Stimulated activated memory B cell treated with anti-CD40 and anti-IgM and Interleukin-4, amounts not matched to agents 10 μg/mL and 1 μg/mL and 100 μg/mL, for 72 hours (primary cell): ENCODE data around the gene ACOT2.
"Not testable (repeated sequence)": the region's sequence is repeated elsewhere in the genome, so short reads cannot be mapped to it uniquely, and the experiment has no call there.

Experiments used
- ATAC-seq: fragments of 150-1000 bp; cut with Tn5 transposase; 2 replicates; pipeline ENCODE4 v1.10.0; 2021
- H3K27ac Mint-ChIP-seq: one replicate; pipeline ENCODE4 v1.8.0; 2022; ENCODE audit warnings: mild to moderate bottlenecking, mixed read lengths
- H3K27me3 Mint-ChIP-seq: one replicate; pipeline ENCODE4 v1.8.0; 2022; ENCODE audit warnings: mixed read lengths
- H3K36me3 Mint-ChIP-seq: one replicate; pipeline ENCODE4 v1.8.0; 2022; ENCODE audit warnings: mixed read lengths
- H3K4me1 Mint-ChIP-seq: one replicate; pipeline ENCODE4 v1.8.0; 2022; ENCODE audit warnings: mixed read lengths
- H3K4me3 Mint-ChIP-seq: one replicate; pipeline ENCODE4 v1.8.0; 2022; ENCODE audit warnings: mild to moderate bottlenecking, moderate library complexity, mixed read lengths
- H3K9me3 Mint-ChIP-seq: one replicate; pipeline ENCODE4 v1.8.0; 2022; ENCODE audit warnings: mixed read lengths

The ACOT2 gene

DNA sequence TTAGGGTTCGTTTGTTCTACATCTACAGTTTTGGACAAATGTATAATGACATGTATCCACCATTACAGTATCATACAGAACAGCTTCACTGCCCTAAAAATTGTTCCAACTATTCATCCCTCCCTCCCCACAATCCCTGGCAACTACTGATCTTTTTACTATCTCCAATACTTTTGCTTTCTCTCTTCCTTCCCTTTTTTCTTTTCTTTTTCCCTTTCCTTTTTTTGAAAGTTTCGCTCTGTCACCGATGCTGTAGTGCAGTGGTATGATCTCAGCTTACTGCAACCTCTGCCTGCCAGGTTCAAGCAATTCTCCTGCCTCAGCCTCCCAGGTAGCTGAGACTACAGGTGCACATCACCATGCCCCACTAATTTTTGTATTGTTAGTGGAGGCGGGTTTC lies 20.1 kb downstream of the ACOT2 start:
- Mint-ChIP-seq H3K36me3 (no peaks in the 10 kb centered on the region), H3K27ac (no peak overlapping the region), H3K9me3 (no peaks in the 10 kb centered on the region), H3K4me1 (peaks cover 19% of the 10 kb centered on the region), H3K4me3 (no peak overlapping the region), H3K27me3 (no peaks in the 10 kb centered on the region)
- no peak for ATAC-seq

DNA sequence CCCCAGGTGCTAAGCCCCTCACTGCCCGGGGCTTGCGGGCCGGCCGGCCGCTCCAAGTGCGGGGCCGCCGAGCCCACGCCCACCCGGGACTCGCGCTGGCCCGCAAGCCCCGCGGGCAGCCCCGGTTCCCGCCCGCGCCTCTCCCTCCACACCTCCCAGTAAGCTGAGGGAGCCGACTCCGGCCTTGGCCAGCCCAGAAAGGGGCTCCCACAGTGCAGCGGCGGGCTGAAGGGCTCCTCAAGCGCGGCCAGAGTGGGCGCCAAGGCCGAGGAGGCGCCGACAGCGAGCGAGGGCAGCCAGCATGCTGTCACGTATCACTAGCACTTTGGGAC lies 21.6 kb downstream of the ACOT2 start:
- not testable (repeated sequence) for H3K27me3 Mint-ChIP-seq, H3K36me3 Mint-ChIP-seq, H3K27ac Mint-ChIP-seq, ATAC-seq, H3K9me3 Mint-ChIP-seq
- peaks cover 19% of the 10 kb centered on the region for H3K4me1 Mint-ChIP-seq
- peak overlapping the region; percentile 74 for H3K4me3 Mint-ChIP-seq

DNA sequence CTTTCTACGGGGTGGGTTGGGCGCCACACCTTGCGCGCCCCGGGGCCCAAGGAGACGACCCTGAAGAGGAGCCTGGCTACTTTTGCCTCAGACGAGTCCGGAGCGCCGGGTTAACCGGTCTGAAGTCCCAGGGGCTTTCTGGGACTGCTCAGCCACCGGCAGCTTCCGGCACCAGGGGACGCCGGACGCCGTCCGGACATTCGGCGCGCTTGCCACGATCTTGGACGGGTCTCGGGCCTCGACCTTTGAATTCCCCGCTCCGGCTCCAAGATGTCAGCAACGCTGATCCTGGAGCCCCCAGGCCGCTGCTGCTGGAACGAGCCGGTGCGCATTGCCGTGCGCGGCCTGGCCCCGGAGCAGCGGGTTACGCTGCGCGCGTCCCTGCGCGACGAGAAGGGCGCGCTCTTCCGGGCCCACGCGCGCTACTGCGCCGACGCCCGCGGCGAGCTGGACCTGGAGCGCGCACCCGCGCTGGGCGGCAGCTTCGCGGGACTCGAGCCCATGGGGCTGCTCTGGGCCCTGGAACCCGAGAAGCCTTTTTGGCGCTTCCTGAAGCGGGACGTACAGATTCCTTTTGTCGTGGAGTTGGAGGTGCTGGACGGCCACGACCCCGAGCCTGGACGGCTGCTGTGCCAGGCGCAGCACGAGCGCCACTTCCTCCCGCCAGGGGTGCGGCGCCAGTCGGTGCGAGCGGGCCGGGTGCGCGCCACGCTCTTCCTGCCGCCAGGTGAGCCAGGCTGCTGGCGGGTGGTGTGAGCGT lies 22.9 kb downstream of the ACOT2 start, which contains the start of gene ACOT4:
Gene ACOT4, plus strand, starts transcription at position 184 of the 760 bp plus-strand sequence. Its CDS starts 87 bp downstream, at position 271.
- Mint-ChIP-seq H3K27ac (peak within 1 kb of the TSS; percentile 43), H3K9me3 (no peaks in the 10 kb centered on the region), H3K4me3 (peak within 1 kb of the TSS; percentile 74), H3K4me1 (peaks cover 19% of the 10 kb centered on the region), H3K36me3 (no peaks in the 10 kb centered on the region), H3K27me3 (no peaks in the 10 kb centered on the region)
- ATAC-seq = peak; percentile 90

DNA sequence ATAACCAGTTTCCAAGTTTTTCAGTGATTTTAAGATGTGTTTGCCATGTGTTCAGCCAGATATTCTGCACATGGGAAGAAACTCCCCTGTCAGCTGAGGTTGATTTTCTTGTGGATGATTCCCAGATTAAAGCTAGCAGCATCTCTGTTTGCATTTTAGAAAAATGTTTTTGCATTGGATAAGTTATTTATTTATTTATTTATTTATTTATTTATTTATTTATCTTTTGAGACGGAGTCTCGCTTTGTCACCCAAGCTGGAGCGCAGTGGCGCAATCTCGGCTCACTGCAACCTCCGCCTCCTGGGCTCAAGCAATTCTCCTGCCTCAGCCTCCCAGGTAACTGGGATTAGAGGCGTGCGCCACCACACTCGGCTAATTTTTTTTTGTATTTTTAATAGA lies 25.5 kb downstream of the ACOT2 start:
- Mint-ChIP-seq H3K27ac (no peak overlapping the region), H3K9me3 (no peaks in the 10 kb centered on the region), H3K27me3 (no peaks in the 10 kb centered on the region), H3K4me1 (peaks cover 19% of the 10 kb centered on the region), H3K4me3 (no peak overlapping the region), H3K36me3 (no peaks in the 10 kb centered on the region)
- ATAC-seq = no peak

DNA sequence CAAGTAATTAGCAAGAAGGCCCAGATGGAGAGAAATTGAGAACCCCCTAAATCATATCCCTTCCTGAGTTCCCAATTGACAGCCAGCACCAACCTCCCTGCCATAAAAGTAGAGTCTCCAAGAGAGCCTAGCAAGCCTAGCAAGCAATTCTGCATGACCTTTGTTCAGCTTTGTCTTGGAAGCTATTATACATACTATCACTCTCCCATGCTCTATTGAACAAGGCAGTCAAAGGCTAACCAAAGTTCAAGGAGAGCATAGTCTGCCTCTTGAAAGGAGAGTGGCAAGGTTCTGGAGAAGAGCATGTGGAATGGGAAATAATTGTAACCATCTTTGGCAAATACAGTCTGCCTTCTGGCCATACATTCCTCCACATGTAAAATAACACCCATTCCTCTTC lies 30.5 kb downstream of the ACOT2 start:
- Mint-ChIP-seq H3K27ac (no peak overlapping the region), H3K27me3 (no peaks in the 10 kb centered on the region), H3K36me3 (no peaks in the 10 kb centered on the region), H3K9me3 (no peaks in the 10 kb centered on the region), H3K4me1 (no peaks in the 10 kb centered on the region), H3K4me3 (no peak overlapping the region)
- ATAC-seq = no peak

DNA sequence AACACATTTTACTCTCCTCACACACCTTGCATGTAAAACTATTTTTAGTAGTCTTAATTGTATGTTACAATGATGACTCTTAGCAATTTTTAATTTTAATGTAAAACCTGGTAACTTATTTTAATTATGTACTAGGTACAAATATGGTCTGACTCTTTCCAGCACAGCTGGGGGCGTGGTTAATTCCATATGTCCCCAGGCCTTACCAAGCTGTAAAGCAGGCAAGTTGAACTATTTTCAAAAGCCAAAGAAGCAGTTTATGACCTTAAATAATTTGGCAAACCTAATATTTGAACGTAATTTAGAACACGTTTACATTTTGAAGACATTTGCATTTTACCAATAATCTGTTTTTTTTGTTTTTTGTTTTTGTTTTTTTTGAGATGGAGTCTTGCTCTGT lies 34.0 kb downstream of the ACOT2 start:
- H3K4me3 Mint-ChIP-seq = no peak overlapping the region
- no peaks in the 10 kb centered on the region for H3K27me3 Mint-ChIP-seq
- H3K36me3 Mint-ChIP-seq = no peaks in the 10 kb centered on the region
- no peaks in the 10 kb centered on the region for H3K4me1 Mint-ChIP-seq
- no peak for ATAC-seq
- H3K27ac Mint-ChIP-seq = no peak overlapping the region
- H3K9me3 Mint-ChIP-seq = no peaks in the 10 kb centered on the region

DNA sequence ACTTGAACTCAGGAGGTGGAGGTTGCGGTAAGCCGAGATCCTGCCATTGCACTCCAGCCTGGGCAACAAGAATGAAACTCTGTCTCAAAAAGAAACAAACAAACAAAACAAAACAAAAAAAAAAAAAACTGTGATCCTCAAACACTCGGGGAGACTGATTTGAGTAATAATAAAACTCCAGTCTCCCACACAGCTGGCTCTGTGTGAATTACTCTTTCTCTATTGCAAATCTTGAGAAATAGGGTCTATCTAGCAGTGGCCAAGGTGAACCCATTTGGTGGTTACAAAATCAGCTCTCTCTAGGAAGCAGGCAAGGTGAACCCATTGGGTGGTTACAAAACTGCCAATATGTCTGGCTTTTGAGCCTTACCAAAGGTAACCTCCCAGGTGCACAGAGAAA lies 37.3 kb downstream of the ACOT2 start:
- no peaks in the 10 kb centered on the region for H3K4me1 Mint-ChIP-seq
- no peak for ATAC-seq
- no peak overlapping the region for H3K4me3 Mint-ChIP-seq
- H3K27ac Mint-ChIP-seq = no peak overlapping the region
- no peaks in the 10 kb centered on the region for H3K36me3 Mint-ChIP-seq
- H3K9me3 Mint-ChIP-seq = no peaks in the 10 kb centered on the region
- no peaks in the 10 kb centered on the region for H3K27me3 Mint-ChIP-seq

DNA sequence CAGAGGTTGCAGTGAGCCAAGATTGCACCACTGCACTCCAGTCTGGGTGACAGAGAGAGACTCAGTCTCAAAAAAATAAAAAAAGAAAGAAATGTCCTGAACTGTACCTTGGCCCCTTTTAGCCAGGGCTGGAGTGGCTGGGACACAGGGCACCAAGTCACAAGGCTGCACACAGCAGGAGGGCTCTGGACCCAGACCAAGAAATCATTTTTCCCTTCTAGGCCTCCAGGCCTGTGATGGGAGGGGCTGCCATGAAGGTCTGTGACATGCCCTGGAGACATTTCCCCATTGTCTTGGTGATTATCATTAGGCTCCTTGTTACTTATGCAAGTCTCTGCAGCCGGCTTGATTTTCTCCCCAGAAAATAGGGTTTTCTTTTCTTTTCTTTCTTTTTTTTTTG lies 38.2 kb downstream of the ACOT2 start:
- no peaks in the 10 kb centered on the region for H3K36me3 Mint-ChIP-seq

DNA sequence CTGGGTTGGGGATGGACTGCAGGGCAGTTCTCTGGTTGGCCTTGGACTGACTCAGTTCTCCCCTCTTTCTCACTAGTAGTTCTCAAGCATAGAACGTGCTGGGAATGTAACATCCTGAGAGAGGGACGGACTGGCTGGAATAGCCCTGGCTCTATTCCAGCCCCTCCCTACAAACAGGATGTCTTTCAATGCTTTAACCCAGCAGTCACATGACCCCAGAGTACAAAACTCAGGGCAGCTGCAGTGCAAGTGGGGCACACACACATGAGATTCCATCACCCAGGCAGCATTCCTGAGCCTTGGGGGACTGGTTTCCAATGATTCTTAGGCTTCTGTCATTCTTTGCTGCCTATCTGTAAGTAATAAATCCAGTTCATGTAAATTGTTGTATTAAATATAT lies 41.7 kb downstream of the ACOT2 start:
- no peak overlapping the region for H3K4me3 Mint-ChIP-seq
- ATAC-seq = no peak
- H3K27me3 Mint-ChIP-seq = no peaks in the 10 kb centered on the region
- H3K9me3 Mint-ChIP-seq = no peaks in the 10 kb centered on the region
- H3K36me3 Mint-ChIP-seq = no peaks in the 10 kb centered on the region
- peaks cover 5% of the 10 kb centered on the region for H3K4me1 Mint-ChIP-seq
- H3K27ac Mint-ChIP-seq = no peak overlapping the region

More for the DNA sequence above, 38.2 kb downstream of the ACOT2 start:
- Mint-ChIP-seq H3K4me1 (peaks cover 4% of the 10 kb centered on the region), H3K9me3 (no peaks in the 10 kb centered on the region), H3K4me3 (no peak overlapping the region), H3K27ac (no peak overlapping the region), H3K27me3 (no peaks in the 10 kb centered on the region)
- ATAC-seq = no peak

DNA sequence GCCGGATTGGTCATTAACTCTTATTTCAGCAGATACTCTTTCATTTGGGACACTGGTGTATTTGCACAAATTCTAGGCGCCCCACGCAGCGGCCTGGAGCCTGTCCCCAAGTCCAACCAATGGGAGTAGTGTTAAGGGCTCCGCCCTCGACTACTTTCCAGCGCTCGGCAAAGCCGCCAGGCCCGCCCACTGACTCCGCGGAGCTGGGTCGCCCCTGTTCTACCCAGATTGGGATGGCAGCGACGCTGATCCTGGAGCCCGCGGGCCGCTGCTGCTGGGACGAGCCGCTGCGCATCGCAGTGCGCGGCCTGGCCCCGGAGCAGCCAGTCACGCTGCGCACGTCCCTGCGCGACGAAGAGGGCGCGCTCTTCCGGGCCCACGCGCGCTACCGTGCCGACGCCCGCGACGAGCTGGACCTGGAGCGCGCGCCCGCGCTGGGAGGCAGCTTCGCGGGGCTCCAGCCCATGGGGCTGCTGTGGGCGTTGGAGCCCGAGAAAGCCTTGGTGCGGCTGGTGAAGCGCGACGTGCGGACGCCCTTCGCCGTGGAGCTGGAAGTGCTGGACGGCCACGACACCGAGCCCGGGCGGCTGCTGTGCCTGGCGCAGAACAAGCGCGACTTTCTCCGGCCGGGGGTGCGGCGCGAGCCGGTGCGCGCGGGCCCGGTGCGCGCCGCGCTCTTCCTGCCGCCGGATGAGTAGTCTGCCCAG lies 43.5 kb downstream of the ACOT2 start, which contains the start of gene ACOT6:
Gene ACOT6, plus strand, starts transcription at position 179 of the 707 bp plus-strand sequence. Its CDS starts 55 bp downstream, at position 234.
- no peaks in the 10 kb centered on the region for H3K27me3 Mint-ChIP-seq
- H3K27ac Mint-ChIP-seq = peak within 1 kb of the TSS; percentile 78
- H3K36me3 Mint-ChIP-seq = no peaks in the 10 kb centered on the region
- ATAC-seq = peak; percentile 92
- H3K9me3 Mint-ChIP-seq = no peaks in the 10 kb centered on the region
- H3K4me3 Mint-ChIP-seq = peak within 1 kb of the TSS; percentile 87
- H3K4me1 Mint-ChIP-seq = peaks cover 5% of the 10 kb centered on the region

DNA sequence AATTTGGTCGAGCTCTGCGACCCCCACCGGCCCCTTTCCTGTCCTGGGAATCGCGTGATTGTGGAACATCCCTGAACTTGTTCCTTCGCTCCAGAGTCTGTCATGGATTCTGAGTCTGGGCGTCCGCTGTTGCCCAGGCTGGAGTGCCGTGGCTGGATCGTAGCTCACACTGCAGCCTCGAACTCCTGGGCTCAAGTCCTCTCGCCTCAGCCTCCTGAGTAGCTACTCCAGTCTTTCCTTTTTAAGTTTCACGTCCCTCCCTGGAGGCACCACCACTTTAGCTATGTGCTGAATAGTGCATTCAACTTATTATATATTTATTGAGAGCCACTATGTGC lies 44.0 kb downstream of the ACOT2 start:
- ATAC-seq = peak; percentile 2
- Mint-ChIP-seq H3K27me3 (no peaks in the 10 kb centered on the region), H3K9me3 (no peaks in the 10 kb centered on the region), H3K4me1 (peaks cover 5% of the 10 kb centered on the region), H3K27ac (peak overlapping the region; percentile 78), H3K4me3 (peak overlapping the region; percentile 87), H3K36me3 (no peaks in the 10 kb centered on the region)

DNA sequence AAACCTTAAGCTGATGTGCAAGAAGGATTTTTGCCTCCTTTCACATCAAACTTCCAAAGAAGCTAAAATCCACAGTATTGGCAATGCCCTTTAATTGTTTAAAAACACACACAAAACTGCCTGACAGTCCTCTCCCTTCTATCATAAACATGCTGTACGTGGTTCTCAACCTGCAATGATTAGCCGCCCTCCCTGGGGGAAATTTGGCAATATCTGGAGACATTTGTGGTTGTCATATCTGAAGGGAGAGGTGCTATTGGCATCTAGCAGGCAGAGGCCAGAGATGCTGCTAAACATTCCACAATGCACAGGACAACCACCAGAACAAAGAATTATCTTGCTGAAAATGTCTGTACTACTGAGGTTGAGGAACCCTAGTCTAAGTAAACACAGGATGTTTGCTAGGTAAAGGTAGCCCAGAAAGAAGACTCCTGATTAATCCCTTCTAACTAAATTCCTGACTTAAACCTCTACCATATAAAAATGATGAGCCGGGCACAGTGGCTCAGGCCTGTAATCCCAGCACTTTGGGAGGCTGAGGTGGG lies 44.5 kb downstream of the ACOT2 start:
- ATAC-seq = no peak
- Mint-ChIP-seq H3K4me3 (peak overlapping the region; percentile 87), H3K27ac (peak overlapping the region; percentile 78), H3K36me3 (no peaks in the 10 kb centered on the region), H3K27me3 (no peaks in the 10 kb centered on the region), H3K4me1 (peaks cover 5% of the 10 kb centered on the region), H3K9me3 (no peaks in the 10 kb centered on the region)

DNA sequence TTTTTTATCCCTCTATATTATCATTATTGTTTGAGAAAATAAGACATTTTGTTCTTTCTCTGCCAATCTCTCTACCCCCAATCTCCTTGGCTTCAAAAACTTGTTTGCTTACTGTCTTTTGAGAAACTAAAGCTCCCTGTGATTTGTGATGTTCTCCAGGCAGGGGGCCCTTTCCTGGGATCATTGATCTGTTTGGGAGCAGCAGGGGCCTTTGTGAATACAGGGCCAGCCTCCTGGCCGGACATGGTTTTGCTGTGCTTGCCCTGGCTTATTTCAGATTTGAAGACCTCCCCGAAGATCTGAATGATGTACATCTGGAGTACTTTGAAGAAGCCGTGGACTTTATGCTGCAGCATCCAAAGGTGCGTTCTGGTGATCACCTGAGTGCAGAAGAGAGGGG lies 47.8 kb downstream of the ACOT2 start:
- Mint-ChIP-seq H3K27me3 (no peaks in the 10 kb centered on the region), H3K27ac (no peak overlapping the region), H3K4me1 (peaks cover 5% of the 10 kb centered on the region), H3K9me3 (no peaks in the 10 kb centered on the region), H3K4me3 (no peak overlapping the region), H3K36me3 (no peaks in the 10 kb centered on the region)
- ATAC-seq = no peak

DNA sequence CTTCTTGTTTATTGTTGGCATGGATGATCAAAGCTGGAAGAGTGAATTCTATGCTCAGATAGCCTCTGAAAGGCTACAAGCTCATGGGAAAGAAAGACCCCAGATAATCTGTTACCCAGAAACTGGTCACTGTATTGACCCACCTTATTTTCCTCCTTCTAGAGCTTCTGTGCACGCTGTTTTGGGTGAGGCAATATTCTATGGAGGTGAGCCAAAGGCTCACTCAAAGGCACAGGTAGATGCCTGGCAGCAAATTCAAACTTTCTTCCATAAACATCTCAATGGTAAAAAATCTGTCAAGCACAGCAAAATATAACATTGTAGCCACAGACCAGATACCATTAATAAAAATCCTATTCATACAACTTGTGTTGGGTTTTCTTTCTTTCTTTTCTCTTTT lies 50.5 kb downstream of the ACOT2 start:
- Mint-ChIP-seq H3K9me3 (no peaks in the 10 kb centered on the region), H3K36me3 (no peaks in the 10 kb centered on the region), H3K4me3 (no peak overlapping the region), H3K27me3 (no peaks in the 10 kb centered on the region), H3K4me1 (no peaks in the 10 kb centered on the region), H3K27ac (no peak overlapping the region)
- ATAC-seq = no peak

DNA sequence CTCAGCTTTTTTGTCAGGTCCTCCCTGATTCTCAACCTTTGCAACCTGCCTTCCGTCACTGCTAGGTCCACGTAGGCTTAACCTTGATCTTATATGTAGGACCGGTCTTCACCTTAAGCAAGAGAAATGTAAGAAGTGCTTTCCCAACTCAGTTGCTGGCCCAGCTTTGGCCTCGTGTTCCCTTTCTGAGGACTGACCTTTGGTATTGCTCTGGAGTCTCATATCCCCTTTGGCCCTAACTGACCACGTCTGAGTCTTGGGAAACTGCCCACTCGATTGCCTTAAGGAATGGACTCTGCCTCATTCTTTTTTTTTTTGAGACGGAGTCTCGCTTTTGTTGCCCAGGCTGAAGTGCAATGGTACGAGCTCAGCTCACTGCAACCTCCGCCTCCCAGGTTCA lies 51.3 kb downstream of the ACOT2 start:
- H3K36me3 Mint-ChIP-seq = no peaks in the 10 kb centered on the region
- ATAC-seq = no peak
- no peak overlapping the region for H3K4me3 Mint-ChIP-seq
- H3K4me1 Mint-ChIP-seq = no peaks in the 10 kb centered on the region
- H3K27me3 Mint-ChIP-seq = no peaks in the 10 kb centered on the region
- no peaks in the 10 kb centered on the region for H3K9me3 Mint-ChIP-seq
- no peak overlapping the region for H3K27ac Mint-ChIP-seq

DNA sequence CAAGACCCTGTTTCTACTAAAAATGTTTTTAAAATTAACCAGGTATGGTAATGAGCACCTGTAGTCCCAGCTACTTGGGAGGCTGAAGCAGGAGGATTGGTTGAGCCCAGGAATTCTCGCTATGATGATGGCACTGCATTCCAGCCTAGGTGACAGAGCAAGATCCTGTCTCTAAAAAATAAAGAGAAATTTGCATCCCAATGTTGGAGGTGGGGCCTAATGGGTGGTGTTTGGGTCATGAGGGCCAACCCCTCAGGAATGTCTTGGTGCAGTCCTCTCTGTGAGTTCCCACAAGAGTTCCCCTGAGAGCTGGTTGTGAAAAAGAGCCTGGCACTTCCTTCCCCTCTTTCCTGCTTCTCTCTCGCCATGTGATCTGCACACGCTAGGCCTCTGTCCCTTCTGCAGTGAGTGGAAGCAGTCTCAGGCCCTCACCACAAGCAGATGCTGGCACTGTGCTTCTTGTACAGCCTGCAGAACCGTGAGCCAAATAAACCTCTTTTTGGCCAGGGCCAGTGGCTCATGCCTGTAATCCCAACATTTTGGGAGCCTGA lies 54.6 kb downstream of the ACOT2 start:
- no peak overlapping the region for H3K27ac Mint-ChIP-seq
- H3K36me3 Mint-ChIP-seq = no peaks in the 10 kb centered on the region
- no peak for ATAC-seq
- no peak overlapping the region for H3K4me3 Mint-ChIP-seq
- no peaks in the 10 kb centered on the region for H3K4me1 Mint-ChIP-seq
- H3K9me3 Mint-ChIP-seq = no peaks in the 10 kb centered on the region
- H3K27me3 Mint-ChIP-seq = no peaks in the 10 kb centered on the region
